Measurements from ENCODE around the gene USP1.

USP1 gene

DNA sequence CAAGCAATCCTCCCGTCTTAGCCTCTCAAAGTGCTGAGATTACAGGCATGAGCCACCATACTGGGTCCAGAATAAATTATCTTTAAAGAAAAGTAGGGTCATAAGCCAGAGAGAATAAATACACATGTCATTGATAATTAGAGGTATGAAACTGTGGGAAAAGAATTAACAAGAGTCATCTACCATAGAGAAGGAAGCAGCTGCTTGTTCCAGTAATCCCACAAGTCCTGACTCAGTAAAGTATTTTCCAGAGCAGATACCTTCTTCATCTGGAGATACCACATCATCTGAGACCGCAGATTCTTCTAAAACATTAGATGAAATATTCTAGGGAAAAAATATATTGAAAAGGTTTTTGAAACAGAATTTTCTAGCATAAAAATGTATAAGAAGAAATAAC, 55.7 kb downstream of the USP1 start:
- DNase-seq = no peak

DNA sequence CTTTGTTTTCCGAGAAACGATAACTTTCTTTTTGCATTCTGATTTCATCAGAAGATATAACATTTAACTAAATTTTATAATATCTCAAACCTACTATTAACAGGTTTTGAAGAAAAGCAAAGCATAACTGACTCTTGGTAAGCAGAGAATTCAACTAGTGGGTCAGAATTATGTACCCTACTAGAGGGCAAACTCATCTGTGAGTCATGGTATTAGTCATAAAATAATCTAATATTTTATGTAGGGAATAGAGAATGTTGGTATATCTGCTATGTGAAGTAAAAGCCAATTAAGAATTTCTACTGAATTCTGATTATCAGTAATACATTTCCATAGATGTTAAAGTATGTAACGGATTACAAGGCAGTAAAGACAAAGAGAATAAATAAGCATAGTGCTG, 56.8 kb downstream of the USP1 start:
- DNase-seq = no peak

GRCh38 chr1:62494137-62494536, 57.3 kb downstream of the USP1 start:
- DNase-seq = no peak

GRCh38 chr1:62500210-62500609, 63.4 kb downstream of the USP1 start:
- DNase-seq = no peak

Data from effector CD8-positive, alpha-beta T cell (primary cell).